GM21526 (cell line): ENCODE results near the gene AGAP1.
"Not testable (repeated sequence)": the region's sequence is repeated elsewhere in the genome, so short reads cannot be mapped to it uniquely, and the experiment has no call there.

Source experiments
- ATAC-seq: cut with Tn5 transposase; IDR thresholded peaks from one replicate; pipeline ENCODE4 v1.9.1; 2021; ENCODE audit warnings: moderate library complexity; ENCODE audit not compliant: unreplicated experiment, low FRiP score

Gene AGAP1

GRCh38 chr2:236054621-236055305, 560.9 kb downstream of the AGAP1 start:
- no peak for ATAC-seq

GRCh38 chr2:236055471-236055870, 561.6 kb downstream of the AGAP1 start:
- ATAC-seq = no peak

GRCh38 chr2:236056141-236056540, 562.3 kb downstream of the AGAP1 start:
- no peak for ATAC-seq

- ATAC-seq = no peak
These were observed 563.5 kb downstream of the AGAP1 start for GRCh38 chr2:236057375-236057774.

- no peak for ATAC-seq
These were observed 567.7 kb downstream of the AGAP1 start for GRCh38 chr2:236061497-236061896.

GRCh38 chr2:236061899-236062298, 568.1 kb downstream of the AGAP1 start:
- ATAC-seq = no peak

- not testable (repeated sequence) for ATAC-seq
These were observed 569.0 kb downstream of the AGAP1 start for GRCh38 chr2:236062806-236063205.

GRCh38 chr2:236063994-236064393, 570.2 kb downstream of the AGAP1 start:
- ATAC-seq = no peak

GRCh38 chr2:236065314-236066160, 571.7 kb downstream of the AGAP1 start:
- no peak for ATAC-seq

- no peak for ATAC-seq
These were observed 576.4 kb downstream of the AGAP1 start for GRCh38 chr2:236070236-236070635.

GRCh38 chr2:236073246-236073645, 579.4 kb downstream of the AGAP1 start:
- no peak for ATAC-seq

GRCh38 chr2:236073867-236074655, 580.2 kb downstream of the AGAP1 start:
- ATAC-seq = no peak

GRCh38 chr2:236075802-236076201, 582.0 kb downstream of the AGAP1 start:
- ATAC-seq = no peak

GRCh38 chr2:236078297-236079255, 584.7 kb downstream of the AGAP1 start:
- no peak for ATAC-seq

GRCh38 chr2:236080412-236080811, 586.6 kb downstream of the AGAP1 start:
- ATAC-seq = no peak

- ATAC-seq = no peak
These were observed 587.3 kb downstream of the AGAP1 start for GRCh38 chr2:236081171-236081570.

- ATAC-seq = no peak
These were observed 588.2 kb downstream of the AGAP1 start for GRCh38 chr2:236082061-236082460.

- no peak for ATAC-seq
These were observed 590.1 kb downstream of the AGAP1 start for GRCh38 chr2:236083934-236084333.

- ATAC-seq = no peak
These were observed 591.4 kb downstream of the AGAP1 start for GRCh38 chr2:236085211-236085610.

GRCh38 chr2:236085647-236086046, 591.8 kb downstream of the AGAP1 start:
- no peak for ATAC-seq
